Erythroblast (primary cell): Measurements from ENCODE around the gene B4GALNT4.

Source experiments
- GATA1 ChIP-seq: IDR thresholded peaks from 2 replicates; pipeline ENCODE4 v1.6.1; 2011; ENCODE audit warnings: low read depth, mild to moderate bottlenecking, control low read depth, low read length, moderate library complexity
- POLR2A ChIP-seq: IDR thresholded peaks from 2 replicates; pipeline ENCODE4 v1.6.1; 2011; ENCODE audit warnings: mild to moderate bottlenecking, low read length

GRCh38 chr11:368414-369335 is 624 bp upstream of the B4GALNT4 start:
- no peak for TF ChIP-seq POLR2A
- TF ChIP-seq GATA1: no peak
